ENCODE measurements around the gene GLB1L3. TPM values are rescaled to one million over a fixed set of nuclear protein-coding genes. Genes with fewer than 3 reads are reported as not detected.

Gene GLB1L3
- total RNA-seq, 2 donors from 2014 or later, result 2.3 to 7.1 TPM

DNA sequence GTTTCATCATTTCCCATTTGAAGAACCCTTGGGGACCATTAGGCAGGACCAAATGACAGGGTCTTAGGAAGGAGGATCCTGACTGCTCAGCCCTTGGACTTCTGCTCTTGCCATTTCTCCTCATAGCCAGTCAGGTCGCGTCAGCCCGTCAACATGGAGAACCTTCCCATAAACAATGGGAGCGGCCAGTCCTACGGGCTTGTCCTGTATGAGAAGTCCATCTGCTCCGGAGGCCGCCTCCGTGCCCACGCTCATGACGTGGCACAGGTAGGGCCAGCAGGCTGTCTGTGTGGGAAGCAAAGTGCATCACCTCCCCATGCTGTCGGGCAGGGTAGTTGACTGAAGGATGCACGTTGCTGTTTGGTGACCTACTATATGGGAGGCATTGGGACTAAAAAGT lies 36.0 kb downstream of the GLB1L3 start:
- WGBS, 2 experiments (ENCODE audit: insufficient coverage in 1 of 2, insufficient read length in 1 of 2), result 83 to 84% methylated on average over 6 to 12 of the region's 12 CpGs
- Mint-ChIP-seq H3K36me3 (ENCODE audit: low read depth) (peaks cover 8% of the 10 kb centered on the region), H3K27ac (no peak overlapping the region), H3K27me3 (ENCODE audit: insufficient read depth) (no peaks in the 10 kb centered on the region), H3K4me3 (no peak overlapping the region), H3K4me1 (no peaks in the 10 kb centered on the region), H3K9me3 (no peaks in the 10 kb centered on the region)
- Histone ChIP-seq H3K36me3 (ENCODE audit: control insufficient read depth, insufficient read depth, low read length) (no peaks in the 10 kb centered on the region), H3K4me1 (ENCODE audit: control insufficient read depth, insufficient read depth, low read length) (no peaks in the 10 kb centered on the region), H3K4me3 (ENCODE audit: low read length) (no peak overlapping the region), H3K27me3 (ENCODE audit: control insufficient read depth, insufficient read depth, low read length, poor library complexity, severe bottlenecking) (no peaks in the 10 kb centered on the region), H3K9me3 (ENCODE audit: control insufficient read depth, low read length) (peaks cover 6% of the 10 kb centered on the region), H3K27ac (ENCODE audit: low read depth, low read length) (no peak overlapping the region), H3K9ac (ENCODE audit: extremely low read depth, low read length, poor library complexity, severe bottlenecking) (no peak overlapping the region)
- DNase-seq, result no peak
- TF ChIP-seq CTCF (conservative IDR thresholded peaks at IDR 0.05), result no peak

- no peak overlapping the region for H3K4me3 ChIP-seq (ENCODE audit: low read length)
- DNase-seq, result no peak
- H3K36me3 ChIP-seq (ENCODE audit: control insufficient read depth, insufficient read depth, low read length), result no peaks in the 10 kb centered on the region
- H3K9me3 ChIP-seq (ENCODE audit: control insufficient read depth, low read length), result peaks cover 12% of the 10 kb centered on the region
- no peak overlapping the region for H3K9ac ChIP-seq (ENCODE audit: extremely low read depth, low read length, poor library complexity, severe bottlenecking)
- H3K4me1 ChIP-seq (ENCODE audit: control insufficient read depth, insufficient read depth, low read length), result no peaks in the 10 kb centered on the region
- peaks cover 3% of the 10 kb centered on the region for H3K36me3 Mint-ChIP-seq (ENCODE audit: low read depth)
- no peaks in the 10 kb centered on the region for H3K27me3 ChIP-seq (ENCODE audit: control insufficient read depth, insufficient read depth, low read length, poor library complexity, severe bottlenecking)
- no peak overlapping the region for H3K27ac Mint-ChIP-seq
- no peak for TF ChIP-seq CTCF (conservative IDR thresholded peaks at IDR 0.05)
- H3K4me3 Mint-ChIP-seq, result no peak overlapping the region
- no peaks in the 10 kb centered on the region for H3K27me3 Mint-ChIP-seq (ENCODE audit: insufficient read depth)
- no peak overlapping the region for H3K27ac ChIP-seq (ENCODE audit: low read depth, low read length)
- no peaks in the 10 kb centered on the region for H3K9me3 Mint-ChIP-seq
- WGBS, 2 experiments (ENCODE audit: insufficient coverage in 1 of 2, insufficient read length in 1 of 2), result 86 to 87% methylated on average over 2 to 5 of the region's 5 CpGs
- H3K4me1 Mint-ChIP-seq, result no peaks in the 10 kb centered on the region
These were observed 36.6 kb downstream of the GLB1L3 start for GRCh38 chr11:134312807-134313206.

GRCh38 chr11:134313379-134313778 lies 37.2 kb downstream of the GLB1L3 start:
- WGBS, 2 experiments (ENCODE audit: insufficient coverage in 1 of 2, insufficient read length in 1 of 2), result 94 to 100% methylated on average over 3 to 10 of the region's 10 CpGs
- Histone ChIP-seq H3K9ac (ENCODE audit: extremely low read depth, low read length, poor library complexity, severe bottlenecking) (no peak overlapping the region), H3K4me1 (ENCODE audit: control insufficient read depth, insufficient read depth, low read length) (no peaks in the 10 kb centered on the region), H3K4me3 (ENCODE audit: low read length) (no peak overlapping the region), H3K9me3 (ENCODE audit: control insufficient read depth, low read length) (peaks cover 12% of the 10 kb centered on the region), H3K27me3 (ENCODE audit: control insufficient read depth, insufficient read depth, low read length, poor library complexity, severe bottlenecking) (no peaks in the 10 kb centered on the region), H3K36me3 (ENCODE audit: control insufficient read depth, insufficient read depth, low read length) (no peaks in the 10 kb centered on the region), H3K27ac (ENCODE audit: low read depth, low read length) (no peak overlapping the region)
- no peaks in the 10 kb centered on the region for H3K9me3 Mint-ChIP-seq
- no peaks in the 10 kb centered on the region for H3K4me1 Mint-ChIP-seq
- no peaks in the 10 kb centered on the region for H3K27me3 Mint-ChIP-seq (ENCODE audit: insufficient read depth)
- TF ChIP-seq CTCF (conservative IDR thresholded peaks at IDR 0.05), result no peak
- H3K36me3 Mint-ChIP-seq (ENCODE audit: low read depth), result peaks cover 4% of the 10 kb centered on the region
- no peak overlapping the region for H3K27ac Mint-ChIP-seq
- no peak for DNase-seq
- H3K4me3 Mint-ChIP-seq, result no peak overlapping the region

All from endodermal cell (in vitro differentiated cells).